ENCODE measurements around the gene USP3. TPM values are rescaled to one million over a fixed set of nuclear protein-coding genes. Genes with fewer than 3 reads are reported as not detected.
A peak's percentile ranks its signal among the peaks of the same experiment; 100 is the strongest.

USP3 gene
- total RNA-seq, 1 experiment from 2014 or later = 36.6 TPM

- TF ChIP-seq ZNF532 (CRISPR knock-in tag; IDR thresholded peaks at IDR 0.05; ENCODE audit: borderline replicate concordance) (no peak), CDX4 (CRISPR knock-in tag; IDR thresholded peaks at IDR 0.05; ENCODE audit: borderline replicate concordance) (no peak), CBFB (CRISPR knock-in tag; IDR thresholded peaks at IDR 0.05; ENCODE audit: low read depth) (no peak), HMGA2 (CRISPR knock-in tag; IDR thresholded peaks at IDR 0.05) (no peak), ARID4B (CRISPR knock-in tag; IDR thresholded peaks at IDR 0.05; ENCODE audit: borderline replicate concordance) (no peak), GABPB1 (CRISPR knock-in tag; IDR thresholded peaks at IDR 0.05) (no peak), AR (CRISPR knock-in tag; IDR thresholded peaks at IDR 0.05) (no peak), OVOL2 (CRISPR knock-in tag; IDR thresholded peaks at IDR 0.05; ENCODE audit: borderline replicate concordance) (no peak)
Observed at GRCh38 chr15:63582179-63582578, 77.8 kb downstream of the USP3 start (continued).

GRCh38 chr15:63582718-63583426, 78.5 kb downstream of the USP3 start:
- ChIA-PET CTCF (interaction anchor here (1.0 to 1.4 kb wide), 2 partner anchors 95 to 116 kb away, joined by 4 read pairs; no protein-coding TSS in a partner anchor), POLR2A (no interaction called here)
- no peaks in the 10 kb centered on the region for H3K9me3 Mint-ChIP-seq
- no peaks in the 10 kb centered on the region for H3K27me3 Mint-ChIP-seq (ENCODE audit: low read depth)
- H3K36me3 Mint-ChIP-seq = peaks cover 16% of the 10 kb centered on the region
- H3K4me1 Mint-ChIP-seq = peaks cover 7% of the 10 kb centered on the region
- H3K27ac Mint-ChIP-seq = peak overlapping the region; percentile 64; the same call in 1 of the 2 replicates
- ATAC-seq (no peak), DNase-seq (ENCODE audit: low spot score) (no peak)
- H3K4me3 Mint-ChIP-seq = no peak overlapping the region
- TF ChIP-seq PREB (CRISPR knock-in tag; IDR thresholded peaks at IDR 0.05; ENCODE audit: borderline replicate concordance) (no peak), ZNF396 (CRISPR knock-in tag; IDR thresholded peaks at IDR 0.05; ENCODE audit: borderline replicate concordance) (no peak), ZNF423 (CRISPR knock-in tag; IDR thresholded peaks at IDR 0.05) (no peak), USF2 (CRISPR knock-in tag; IDR thresholded peaks at IDR 0.05) (no peak), ZNF317 (CRISPR knock-in tag; IDR thresholded peaks at IDR 0.05; ENCODE audit: borderline replicate concordance, low read depth) (no peak), EMX1 (CRISPR knock-in tag; IDR thresholded peaks at IDR 0.05) (no peak), FOXK1 (CRISPR knock-in tag; IDR thresholded peaks at IDR 0.05) (no peak), SOX15 (CRISPR knock-in tag; IDR thresholded peaks at IDR 0.05) (no peak), FOXJ3 (CRISPR knock-in tag; IDR thresholded peaks at IDR 0.05; ENCODE audit: borderline replicate concordance) (no peak), MLX (CRISPR knock-in tag; IDR thresholded peaks at IDR 0.05) (no peak), TCF7 (CRISPR knock-in tag; IDR thresholded peaks at IDR 0.05; ENCODE audit: low read depth) (no peak)
